IMR-90 (cell line): ENCODE data around the gene TMTC2. TPM values are rescaled to one million over a fixed set of nuclear protein-coding genes. Genes with fewer than 3 reads are reported as not detected.

Experiments
- ATAC-seq: fragments of 200-7000 bp; cut with Tn5 transposase; 2 replicates; pipeline ENCODE4 v1.9.1; 2020; ENCODE audit warnings: low read depth, mild to moderate bottlenecking, moderate library complexity
- BruUV-seq: library from RNA; stranded (reverse); fragments of 400-500 nt; replicated peaks from 2 replicates; lab custom pipeline; 2021; lab: Mats Ljungman, UMichigan
- CTCF ChIA-PET: fragments of 300-600 bp; formaldehyde crosslinking; extraction: SDS; loops from one replicate; lab custom pipeline; 2021; ENCODE audit warnings: antibody characterized with exemption; lab: Yijun Ruan, JAX
- POLR2A ChIA-PET: fragments of 300-600 bp; sonication (Branson Sonifier 250); formaldehyde crosslinking; loops from one replicate; lab custom pipeline; 2022; ENCODE audit warnings: antibody characterized with exemption; ENCODE audit not compliant: unreplicated experiment; lab: Charles Lee
- DNase-seq: peaks from one replicate; pipeline ENCODE4 v3.0.0; 2013
- H2AFZ ChIP-seq: replicated peaks from 2 replicates; pipeline ENCODE3; 2013; ENCODE audit warnings: low read length, mild to moderate bottlenecking; ENCODE audit not compliant: poor library complexity
- H2AK5ac ChIP-seq: 2 replicates; pipeline ENCODE4 v1.6.1; 2013; ENCODE audit warnings: low read depth, low read length, inconsistent platforms
- H2AK9ac ChIP-seq: replicated peaks from 2 replicates; pipeline ENCODE3; 2013; ENCODE audit warnings: mild to moderate bottlenecking, low read depth, low read length, moderate library complexity; ENCODE audit not compliant: poor library complexity
- H2BK120ac ChIP-seq: 2 replicates; pipeline ENCODE4 v1.6.1; 2013; ENCODE audit warnings: low read depth, low read length, inconsistent platforms
- H2BK15ac ChIP-seq: 3 replicates; pipeline ENCODE4 v1.6.1; 2013; ENCODE audit warnings: low read depth, low read length, inconsistent platforms
- H2BK20ac ChIP-seq: 2 replicates; pipeline ENCODE4 v1.6.1; 2013; ENCODE audit warnings: low read depth, mild to moderate bottlenecking, inconsistent platforms, low read length, moderate library complexity
- H2BK5ac ChIP-seq: 2 replicates; pipeline ENCODE4 v1.6.1; 2013; ENCODE audit warnings: mild to moderate bottlenecking, low read depth, low read length, inconsistent platforms; ENCODE audit not compliant: poor library complexity, severe bottlenecking
- H3K14ac ChIP-seq: replicated peaks from 2 replicates; pipeline ENCODE4 v1.6.1; 2013; ENCODE audit warnings: low read depth, low read length, inconsistent platforms
- H3K18ac ChIP-seq: 2 replicates; pipeline ENCODE4 v1.6.1; 2013; ENCODE audit warnings: low read depth, low read length, control low read depth
- H3K23ac ChIP-seq: 2 replicates; pipeline ENCODE4 v1.6.1; 2013; ENCODE audit warnings: low read depth, low read length, inconsistent platforms
- H3K27ac ChIP-seq: 2 replicates; pipeline ENCODE4 v1.5.1; 2013; ENCODE audit warnings: mild to moderate bottlenecking, control low read depth, low read length; ENCODE audit not compliant: insufficient read depth
- H3K27me3 ChIP-seq: 2 replicates; pipeline ENCODE4 v1.6.1; 2013; ENCODE audit warnings: low read length; ENCODE audit not compliant: control insufficient read depth, insufficient read depth
- H3K36me3 ChIP-seq: 2 replicates; pipeline ENCODE4 v1.6.1; 2013; ENCODE audit warnings: low read length, mixed read lengths; ENCODE audit not compliant: control insufficient read depth, insufficient read depth
- H3K4ac ChIP-seq: 2 replicates; pipeline ENCODE4 v1.6.1; 2013; ENCODE audit warnings: low read depth, low read length, inconsistent platforms
- H3K4me1 ChIP-seq: 2 replicates; pipeline ENCODE4 v1.6.1; 2013; ENCODE audit warnings: low read length, mixed read lengths; ENCODE audit not compliant: control insufficient read depth, insufficient read depth
- H3K4me2 ChIP-seq: 2 replicates; pipeline ENCODE4 v1.6.1; 2013; ENCODE audit warnings: low read depth, mild to moderate bottlenecking, control low read depth, low read length, moderate library complexity
- H3K4me3 ChIP-seq: 2 replicates; pipeline ENCODE4 v1.5.1; 2013; ENCODE audit warnings: low read depth, mild to moderate bottlenecking, control low read depth, low read length, moderate library complexity; ENCODE audit not compliant: insufficient read depth
- H3K56ac ChIP-seq: 2 replicates; pipeline ENCODE4 v1.6.1; 2013; ENCODE audit warnings: low read length, inconsistent platforms; ENCODE audit not compliant: insufficient read depth; ENCODE audit errors: extremely low read depth
- H3K79me1 ChIP-seq, 2 experiments: 2 replicates each; pipeline ENCODE4 v1.6.1; 2013; ENCODE audit warnings: low read length in 2 of 2, inconsistent platforms in 1 of 2, low read depth in 1 of 2
- H3K9ac ChIP-seq: 2 replicates; pipeline ENCODE4 v1.6.1; 2013; ENCODE audit warnings: low read depth, low read length, control low read depth
- H3K9me1 ChIP-seq: 2 replicates; pipeline ENCODE4 v1.6.1; 2013; ENCODE audit warnings: low read length, inconsistent platforms; ENCODE audit not compliant: insufficient read depth
- H3K9me3 ChIP-seq: 2 replicates; pipeline ENCODE4 v1.6.1; 2013; ENCODE audit warnings: low read length; ENCODE audit not compliant: control insufficient read depth, insufficient read depth
- H4K20me1 ChIP-seq: 2 replicates; pipeline ENCODE4 v1.6.1; 2013; ENCODE audit warnings: low read length, inconsistent platforms; ENCODE audit not compliant: insufficient read depth
- H4K5ac ChIP-seq: 2 replicates; pipeline ENCODE4 v1.6.1; 2013; ENCODE audit warnings: mild to moderate bottlenecking, low read depth, low read length, control low read depth
- H4K8ac ChIP-seq, 2 experiments: 2 replicates each; pipeline ENCODE4 v1.6.1; 2013; ENCODE audit warnings: low read depth in 2 of 2, low read length in 2 of 2, control low read depth in 1 of 2, inconsistent platforms in 1 of 2
- H4K91ac ChIP-seq: 2 replicates; pipeline ENCODE4 v1.6.1; 2013; ENCODE audit warnings: low read depth, low read length, inconsistent platforms; ENCODE audit not compliant: insufficient read depth
- BHLHE40 ChIP-seq: fragments of 150-350 bp; IDR thresholded peaks from 2 replicates; pipeline ENCODE4 v1.6.1; 2016; ENCODE audit warnings: mild to moderate bottlenecking, low read depth, low read length
- CHD1 ChIP-seq: IDR thresholded peaks from 2 replicates; pipeline ENCODE4 v1.6.1; 2012; ENCODE audit warnings: low read depth, low read length, improper control_type of control experiment
- FOS ChIP-seq: fragments of 150-350 bp; IDR thresholded peaks from 2 replicates; pipeline ENCODE4 v1.6.1; 2016; ENCODE audit warnings: low read depth, low read length
- MAFK ChIP-seq: IDR thresholded peaks from 2 replicates; pipeline ENCODE4 v1.6.1; 2012; ENCODE audit warnings: low read depth, low read length, improper control_type of control experiment
- MAZ ChIP-seq: IDR thresholded peaks from 2 replicates; pipeline ENCODE4 v1.6.1; 2012; ENCODE audit warnings: low read depth, mild to moderate bottlenecking, low read length, improper control_type of control experiment, moderate library complexity, borderline replicate concordance
- MXI1 ChIP-seq: IDR thresholded peaks from 2 replicates; pipeline ENCODE4 v1.6.1; 2012; ENCODE audit warnings: low read depth, mild to moderate bottlenecking, low read length, moderate library complexity, borderline replicate concordance
- NFE2L2 ChIP-seq: fragments of 150-350 bp; IDR thresholded peaks from 2 replicates; pipeline ENCODE4 v1.6.1; 2016; ENCODE audit warnings: low read depth, mild to moderate bottlenecking, low read length
- POLR2A ChIP-seq: IDR thresholded peaks from 2 replicates; pipeline ENCODE4 v1.6.1; 2012; ENCODE audit warnings: mild to moderate bottlenecking, low read depth, low read length
- RAD21 ChIP-seq: IDR thresholded peaks from 2 replicates; pipeline ENCODE4 v1.6.1; 2012; ENCODE audit warnings: low read length, improper control_type of control experiment
- RFX5 ChIP-seq: IDR thresholded peaks from 2 replicates; pipeline ENCODE4 v1.8.0; 2012; ENCODE audit warnings: low read depth, mild to moderate bottlenecking, low read length, moderate library complexity
- SMC3 ChIP-seq: fragments of 150-350 bp; IDR thresholded peaks from 2 replicates; pipeline ENCODE4 v1.6.1; 2016; ENCODE audit warnings: low read depth, mild to moderate bottlenecking, antibody characterized with exemption, low read length, moderate library complexity
- dilution Hi-C: fragments of 300-500 bp; cut with HindIII; formaldehyde crosslinking; loops from one replicate; pipeline ENCODE4 v1.14.3; 2018; ENCODE audit warnings: low sequenced_read_pairs; ENCODE audit not compliant: unreplicated experiment
- in situ Hi-C: fragments of 300-500 bp; cut with MboI; formaldehyde crosslinking; loops from 3 replicates; pipeline ENCODE4 v1.14.3; 2019; ENCODE audit warnings: low sequenced_read_pairs, inconsistent platforms, mixed read lengths
- intact Hi-C: fragments of 100-400 bp; cut with micrococcal nuclease; formaldehyde crosslinking; loops from 2 replicates; pipeline ENCODE4 v1.10.0; 2022
- polyA plus RNA-seq, 3 experiments: library from polyadenylated mRNA; depleted of rRNA; stranded (reverse); fragments of >200 nt; gene quantifications; 2 replicates each; pipeline ENCODE4 v1.2.3, GENCODE V29; 2012; ENCODE audit warnings: low replicate concordance in 1 of 3
- total RNA-seq: library from RNA; depleted of rRNA; stranded (reverse); fragments of >200 nt; gene quantifications from 2 replicates; pipeline ENCODE4 v1.2.3, GENCODE V29; 2012
- TF ChIP-seq, protein P1 (sequence below): fragments of 150-350 bp; IDR thresholded peaks from 2 replicates; pipeline ENCODE4 v1.6.1; 2017; ENCODE audit warnings: mild to moderate bottlenecking, antibody characterized with exemption, low read length, low read depth
- TF ChIP-seq, protein P2 (sequence below): conservative IDR thresholded peaks from 2 replicates; pipeline ENCODE4 v1.5.1; 2012; ENCODE audit warnings: mild to moderate bottlenecking, low read depth, low read length, improper control_type of control experiment
- TF ChIP-seq, protein P3 (sequence below): fragments of 150-350 bp; IDR thresholded peaks from 2 replicates; pipeline ENCODE4 v1.6.1; 2016; ENCODE audit warnings: low read depth, mild to moderate bottlenecking, low read length, moderate library complexity, borderline replicate concordance

Gene TMTC2
- total and polyA plus RNA-seq, 2 of the 4 experiments (the other 2 are of a cell fraction) = 0.56 to 1.4 TPM

DNA sequence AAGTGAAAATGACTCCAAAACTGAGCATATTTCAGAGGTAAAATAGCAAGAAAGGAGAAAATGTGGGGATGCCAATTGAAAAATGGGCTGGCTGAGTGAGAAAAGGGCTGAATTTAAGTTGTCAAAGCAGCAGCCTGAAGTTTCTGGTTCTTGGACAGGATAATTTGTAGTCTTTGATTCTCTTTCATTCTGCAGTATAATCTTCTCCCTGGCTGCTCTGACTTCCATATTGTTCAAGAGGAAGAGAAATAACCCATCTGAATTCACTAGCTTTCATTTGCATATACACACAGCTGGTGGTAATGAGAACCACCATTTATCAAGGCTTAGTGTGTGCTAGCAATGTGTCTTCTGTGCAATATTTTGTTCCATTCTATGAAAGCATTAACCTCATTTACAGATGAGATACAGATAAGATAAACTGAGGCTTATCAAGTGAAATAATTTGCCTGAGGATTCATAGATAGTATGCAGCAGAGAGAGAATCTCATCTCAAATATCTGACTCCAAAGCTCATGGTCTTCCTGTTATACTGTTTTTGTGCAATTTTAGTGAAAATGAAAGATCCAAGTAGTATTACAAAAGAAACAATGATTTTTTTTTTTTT is 184.2 kb downstream of the TMTC2 start:
- Histone ChIP-seq H2BK5ac (no peak overlapping the region), H2AK9ac (no peak overlapping the region), H3K79me1 (no peaks in the 10 kb centered on the region), H3K18ac (no peak overlapping the region), H3K4ac (no peak overlapping the region), H3K23ac (no peak overlapping the region), H3K9ac (no peak overlapping the region), H3K36me3 (no peaks in the 10 kb centered on the region), H2AK5ac (no peak overlapping the region), H3K4me2 (no peak overlapping the region), H4K20me1 (no peaks in the 10 kb centered on the region), H2BK20ac (no peak overlapping the region), H3K27ac (no peak overlapping the region), H4K91ac (no peak overlapping the region), H3K4me1 (no peaks in the 10 kb centered on the region), H2BK15ac (no peak overlapping the region), H3K9me3 (no peaks in the 10 kb centered on the region), H2BK120ac (no peak overlapping the region), H3K56ac (no peak overlapping the region), H4K5ac (no peak overlapping the region), H3K9me1 (no peaks in the 10 kb centered on the region), H3K27me3 (no peaks in the 10 kb centered on the region), H3K4me3 (no peak overlapping the region), H3K14ac (no peak overlapping the region), H2AFZ (no peak overlapping the region), H4K8ac (no peak overlapping the region)
- in situ Hi-C loops = no loop called here
- intact Hi-C loops = no loop called here
- dilution Hi-C loops = no loop called here
- TF ChIP-seq MAFK (no peak), FOS (no peak), RFX5 (no peak), SMC3 (no peak), BHLHE40 (no peak), CHD1 (no peak), MAZ (no peak), POLR2A (no peak), NFE2L2 (no peak), MXI1 (no peak), RAD21 (no peak)
- TF ChIP-seq, protein P1, sequence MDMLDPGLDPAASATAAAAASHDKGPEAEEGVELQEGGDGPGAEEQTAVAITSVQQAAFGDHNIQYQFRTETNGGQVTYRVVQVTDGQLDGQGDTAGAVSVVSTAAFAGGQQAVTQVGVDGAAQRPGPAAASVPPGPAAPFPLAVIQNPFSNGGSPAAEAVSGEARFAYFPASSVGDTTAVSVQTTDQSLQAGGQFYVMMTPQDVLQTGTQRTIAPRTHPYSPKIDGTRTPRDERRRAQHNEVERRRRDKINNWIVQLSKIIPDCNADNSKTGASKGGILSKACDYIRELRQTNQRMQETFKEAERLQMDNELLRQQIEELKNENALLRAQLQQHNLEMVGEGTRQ = no peak
- TF ChIP-seq, protein P2, sequence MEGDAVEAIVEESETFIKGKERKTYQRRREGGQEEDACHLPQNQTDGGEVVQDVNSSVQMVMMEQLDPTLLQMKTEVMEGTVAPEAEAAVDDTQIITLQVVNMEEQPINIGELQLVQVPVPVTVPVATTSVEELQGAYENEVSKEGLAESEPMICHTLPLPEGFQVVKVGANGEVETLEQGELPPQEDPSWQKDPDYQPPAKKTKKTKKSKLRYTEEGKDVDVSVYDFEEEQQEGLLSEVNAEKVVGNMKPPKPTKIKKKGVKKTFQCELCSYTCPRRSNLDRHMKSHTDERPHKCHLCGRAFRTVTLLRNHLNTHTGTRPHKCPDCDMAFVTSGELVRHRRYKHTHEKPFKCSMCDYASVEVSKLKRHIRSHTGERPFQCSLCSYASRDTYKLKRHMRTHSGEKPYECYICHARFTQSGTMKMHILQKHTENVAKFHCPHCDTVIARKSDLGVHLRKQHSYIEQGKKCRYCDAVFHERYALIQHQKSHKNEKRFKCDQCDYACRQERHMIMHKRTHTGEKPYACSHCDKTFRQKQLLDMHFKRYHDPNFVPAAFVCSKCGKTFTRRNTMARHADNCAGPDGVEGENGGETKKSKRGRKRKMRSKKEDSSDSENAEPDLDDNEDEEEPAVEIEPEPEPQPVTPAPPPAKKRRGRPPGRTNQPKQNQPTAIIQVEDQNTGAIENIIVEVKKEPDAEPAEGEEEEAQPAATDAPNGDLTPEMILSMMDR = no peak
- TF ChIP-seq, protein P3, sequence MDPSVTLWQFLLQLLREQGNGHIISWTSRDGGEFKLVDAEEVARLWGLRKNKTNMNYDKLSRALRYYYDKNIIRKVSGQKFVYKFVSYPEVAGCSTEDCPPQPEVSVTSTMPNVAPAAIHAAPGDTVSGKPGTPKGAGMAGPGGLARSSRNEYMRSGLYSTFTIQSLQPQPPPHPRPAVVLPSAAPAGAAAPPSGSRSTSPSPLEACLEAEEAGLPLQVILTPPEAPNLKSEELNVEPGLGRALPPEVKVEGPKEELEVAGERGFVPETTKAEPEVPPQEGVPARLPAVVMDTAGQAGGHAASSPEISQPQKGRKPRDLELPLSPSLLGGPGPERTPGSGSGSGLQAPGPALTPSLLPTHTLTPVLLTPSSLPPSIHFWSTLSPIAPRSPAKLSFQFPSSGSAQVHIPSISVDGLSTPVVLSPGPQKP = no peak
- no peak for ATAC-seq
- POLR2A ChIA-PET = no interaction called here
- DNase-seq = no peak
- CTCF ChIA-PET = no interaction called here
- no TSS peak for BruUV-seq
